NB4 (cell line): Measurements from ENCODE around the gene C16orf86.

Experiments used
- DNase-seq: peaks from one replicate; pipeline ENCODE4 v3.0.0; 2010; ENCODE audit warnings: low read depth
- H3K4me3 ChIP-seq: one replicate; pipeline ENCODE4 v1.5.1; 2011; ENCODE audit warnings: mild to moderate bottlenecking, low read depth, low read length, moderate library complexity
- MYC ChIP-seq: IDR thresholded peaks from 2 replicates; pipeline ENCODE4 v1.6.1; 2011; ENCODE audit warnings: low read depth, low read length
- POLR2A ChIP-seq: IDR thresholded peaks from 2 replicates; pipeline ENCODE4 v1.6.1; 2011; ENCODE audit warnings: mild to moderate bottlenecking; ENCODE audit not compliant: insufficient read length; ENCODE audit errors: extremely low read depth
- TF ChIP-seq, protein P1 (sequence below): IDR thresholded peaks from 2 replicates; pipeline ENCODE4 v1.6.1; 2011; ENCODE audit warnings: low read depth, low read length
- TF ChIP-seq, protein P2 (sequence below): IDR thresholded peaks from one replicate; pipeline ENCODE4 v1.5.1; 2012; ENCODE audit warnings: low read depth, low read length

The C16orf86 gene

DNA sequence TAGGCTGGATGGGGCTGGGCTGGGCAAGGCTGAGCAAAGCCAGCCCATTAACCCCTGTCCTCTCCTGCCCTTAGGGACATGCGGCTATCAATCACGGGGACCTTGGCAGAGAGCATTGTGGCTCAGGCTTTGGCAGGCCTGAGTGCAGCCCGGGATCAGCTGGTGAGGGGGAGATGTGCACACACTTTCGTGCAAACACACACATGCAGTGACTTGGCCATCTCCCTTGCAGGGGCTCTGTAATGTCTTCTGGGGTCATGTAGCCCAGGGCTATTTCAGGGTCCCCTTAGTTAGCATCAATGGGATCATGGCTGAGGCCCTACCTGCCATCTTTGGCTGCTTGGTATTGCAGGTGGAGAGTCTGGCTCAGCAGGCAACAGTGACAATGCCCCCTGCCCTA, 14.8 kb upstream of the C16orf86 start:
- no peak for DNase-seq
- H3K4me3 ChIP-seq = no peak overlapping the region
- no peak for TF ChIP-seq POLR2A
- TF ChIP-seq, protein P1, sequence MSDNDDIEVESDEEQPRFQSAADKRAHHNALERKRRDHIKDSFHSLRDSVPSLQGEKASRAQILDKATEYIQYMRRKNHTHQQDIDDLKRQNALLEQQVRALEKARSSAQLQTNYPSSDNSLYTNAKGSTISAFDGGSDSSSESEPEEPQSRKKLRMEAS = no peak
- TF ChIP-seq, protein P2, sequence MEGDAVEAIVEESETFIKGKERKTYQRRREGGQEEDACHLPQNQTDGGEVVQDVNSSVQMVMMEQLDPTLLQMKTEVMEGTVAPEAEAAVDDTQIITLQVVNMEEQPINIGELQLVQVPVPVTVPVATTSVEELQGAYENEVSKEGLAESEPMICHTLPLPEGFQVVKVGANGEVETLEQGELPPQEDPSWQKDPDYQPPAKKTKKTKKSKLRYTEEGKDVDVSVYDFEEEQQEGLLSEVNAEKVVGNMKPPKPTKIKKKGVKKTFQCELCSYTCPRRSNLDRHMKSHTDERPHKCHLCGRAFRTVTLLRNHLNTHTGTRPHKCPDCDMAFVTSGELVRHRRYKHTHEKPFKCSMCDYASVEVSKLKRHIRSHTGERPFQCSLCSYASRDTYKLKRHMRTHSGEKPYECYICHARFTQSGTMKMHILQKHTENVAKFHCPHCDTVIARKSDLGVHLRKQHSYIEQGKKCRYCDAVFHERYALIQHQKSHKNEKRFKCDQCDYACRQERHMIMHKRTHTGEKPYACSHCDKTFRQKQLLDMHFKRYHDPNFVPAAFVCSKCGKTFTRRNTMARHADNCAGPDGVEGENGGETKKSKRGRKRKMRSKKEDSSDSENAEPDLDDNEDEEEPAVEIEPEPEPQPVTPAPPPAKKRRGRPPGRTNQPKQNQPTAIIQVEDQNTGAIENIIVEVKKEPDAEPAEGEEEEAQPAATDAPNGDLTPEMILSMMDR = no peak
- TF ChIP-seq MYC = no peak

DNA sequence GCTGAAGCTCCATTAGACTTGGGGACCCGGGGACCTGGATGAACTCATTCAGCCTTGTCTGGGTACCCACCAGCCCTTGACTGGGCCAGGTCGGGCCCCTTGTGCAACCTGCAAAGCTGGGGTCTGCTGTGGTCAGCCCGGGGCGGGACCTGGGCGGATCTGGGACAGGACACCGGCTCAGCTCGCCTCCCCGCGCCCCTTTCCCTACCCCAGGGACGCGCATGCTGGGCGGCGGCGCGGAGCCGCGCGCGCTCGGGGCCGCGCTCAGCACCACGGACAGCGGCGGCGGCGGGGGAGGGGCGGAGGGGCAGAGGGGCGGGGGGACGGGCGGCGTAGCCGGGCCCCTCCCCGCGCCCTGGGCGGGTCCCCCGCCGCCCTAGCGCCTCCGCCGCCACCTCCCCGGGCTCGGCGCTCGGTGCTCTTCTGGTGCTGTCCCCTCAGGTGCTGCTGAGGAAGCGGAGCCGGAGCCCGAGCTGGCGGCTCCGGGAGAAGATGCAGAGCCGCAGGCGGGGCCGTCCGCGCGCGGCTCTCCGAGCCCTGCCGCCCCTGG, 14.0 kb upstream of the C16orf86 start:
- peak; percentile 50 for DNase-seq
- no peak overlapping the region for H3K4me3 ChIP-seq

DNA sequence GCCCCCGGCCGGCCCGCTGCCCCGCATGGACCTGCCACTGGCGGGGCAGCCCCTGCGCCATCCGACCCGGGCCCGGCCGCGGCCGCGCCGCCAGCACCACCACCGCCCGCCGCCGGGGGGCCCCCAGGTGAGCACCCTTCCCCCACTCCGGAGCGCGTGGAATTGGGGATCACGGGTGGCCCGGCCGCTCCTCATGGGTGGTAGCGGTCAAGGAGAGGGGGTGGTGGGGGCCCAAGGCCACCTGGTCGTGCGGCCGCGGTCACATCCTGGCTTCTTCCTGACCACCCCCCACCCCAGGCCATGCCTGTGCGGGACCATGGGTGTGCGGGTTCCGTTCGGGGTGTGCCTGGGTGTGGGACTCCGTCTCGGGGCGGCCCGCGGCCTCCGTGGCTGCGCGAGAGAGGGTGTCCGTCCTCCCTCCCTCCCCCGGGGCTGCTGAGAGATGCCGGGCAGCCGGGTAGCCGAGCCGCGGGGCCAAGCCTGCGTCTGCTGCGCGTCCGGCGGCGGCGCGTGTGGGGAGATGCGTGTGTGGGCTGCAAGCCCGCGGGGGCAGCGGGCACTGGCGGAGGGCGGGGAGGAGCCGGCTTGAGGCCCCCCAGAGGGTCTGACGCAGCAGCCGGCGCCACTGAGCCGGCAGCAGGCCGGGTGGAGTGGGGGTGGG, 13.4 kb upstream of the C16orf86 start:
- no peak overlapping the region for H3K4me3 ChIP-seq
- no peak for DNase-seq
- TF ChIP-seq, protein P1 = no peak

More for the DNA sequence above, 14.0 kb upstream of the C16orf86 start:
- TF ChIP-seq, protein P2 = no peak
- no peak for TF ChIP-seq POLR2A
- TF ChIP-seq, protein P1 = no peak
- TF ChIP-seq MYC = no peak

DNA sequence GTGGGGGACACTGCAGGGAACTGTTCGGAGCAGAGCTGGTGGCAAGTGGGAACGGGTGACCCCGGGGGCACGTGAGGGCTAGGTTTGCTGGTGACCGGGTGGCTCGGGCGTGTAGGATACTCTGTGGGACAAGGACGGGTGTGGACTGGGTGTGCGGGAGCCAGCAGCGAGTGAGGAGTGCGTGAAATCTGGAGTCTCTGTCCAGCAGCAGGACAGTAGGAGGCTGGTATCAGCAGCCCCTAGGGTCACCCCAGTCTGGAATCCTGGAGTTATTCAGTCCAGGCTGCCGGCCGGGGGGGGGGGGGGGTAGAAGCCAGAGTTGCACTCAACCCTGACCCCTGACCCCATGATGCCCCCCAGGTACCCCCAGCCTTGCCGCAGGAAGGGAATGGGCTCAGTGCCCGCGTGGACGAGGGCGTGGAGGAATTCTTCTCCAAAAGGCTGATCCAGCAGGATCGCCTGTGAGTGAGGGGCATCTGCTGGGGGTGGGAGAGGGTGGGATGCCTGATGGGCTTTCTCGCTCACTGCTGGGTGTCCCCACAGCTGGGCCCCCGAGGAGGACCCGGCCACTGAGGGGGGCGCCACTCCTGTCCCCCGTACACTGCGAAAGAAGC, 12.7 kb upstream of the C16orf86 start:
- H3K4me3 ChIP-seq = no peak overlapping the region
- DNase-seq = no peak
- TF ChIP-seq, protein P2 = no peak
- no peak for TF ChIP-seq POLR2A
- TF ChIP-seq, protein P1 = no peak
- no peak for TF ChIP-seq MYC

GRCh38 chr16:67654403-67654911, 12.2 kb upstream of the C16orf86 start:
- TF ChIP-seq MYC (no peak), POLR2A (no peak)
- TF ChIP-seq, protein P2 = no peak
- TF ChIP-seq, protein P1 = no peak
- H3K4me3 ChIP-seq = no peak overlapping the region
- DNase-seq = no peak

DNA sequence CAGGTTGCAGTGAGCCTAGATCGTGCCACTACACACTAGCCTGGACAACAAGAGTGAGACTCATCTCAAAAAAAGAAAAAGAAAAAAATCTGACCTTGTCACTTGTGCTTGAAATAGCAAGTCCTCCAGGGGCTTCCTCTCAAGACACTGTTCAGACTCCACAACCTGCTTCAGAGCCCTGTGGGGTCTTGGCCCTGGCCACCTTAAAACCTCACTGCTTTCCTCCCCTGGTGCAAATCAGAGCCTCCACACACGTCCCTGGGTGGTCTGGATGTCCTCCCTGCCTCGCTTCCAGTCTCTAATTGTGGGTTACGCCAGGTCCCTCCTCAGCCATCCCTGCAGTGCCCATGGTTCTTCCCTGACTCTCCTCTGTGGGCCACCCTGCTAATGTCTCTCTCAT, 11.3 kb upstream of the C16orf86 start:
- H3K4me3 ChIP-seq = no peak overlapping the region
- TF ChIP-seq MYC (no peak), POLR2A (no peak)
- no peak for DNase-seq
